H1 (cell line): ENCODE results near the gene TRAPPC12. TPM values are rescaled to one million over a fixed set of nuclear protein-coding genes. Genes with fewer than 3 reads are reported as not detected.

Experiments used
- CTCF ChIA-PET: fragments of 300-600 bp; sonication (Branson Sonifier 250); formaldehyde crosslinking; loops from one replicate; lab custom pipeline; 2021; ENCODE audit not compliant: partially characterized antibody; lab: Charles Lee
- POLR2A ChIA-PET: fragments of 300-600 bp; sonication (Branson Sonifier 250); formaldehyde crosslinking; loops from one replicate; lab custom pipeline; 2021; ENCODE audit warnings: inconsistent platforms; ENCODE audit not compliant: partially characterized antibody; lab: Charles Lee
- DNase-seq, 2 experiments: peaks; one replicate each; pipeline versions ENCODE4 v3.0.0 to v3.0.0-alpha.2; 2010 to 2022; ENCODE audit warnings: low spot score in 2 of 2, low read depth in 1 of 2, mixed read lengths in 1 of 2
- FAIRE-seq: peaks from 2 replicates; lab custom pipeline; 2011; peaks lifted over from hg19 to GRCh38; lab: Jason Lieb, UNC
- H2AFZ ChIP-seq: 2 replicates; pipeline ENCODE4 v1.8.1; 2012; ENCODE audit warnings: low read length, inconsistent platforms
- H2AK5ac ChIP-seq: 2 replicates; pipeline ENCODE4 v1.6.1; 2013; ENCODE audit warnings: low read depth, low read length
- H2BK120ac ChIP-seq: replicated peaks from 2 replicates; pipeline ENCODE3; 2013; ENCODE audit warnings: low read depth, low read length, inconsistent platforms
- H2BK12ac ChIP-seq: 2 replicates; pipeline ENCODE4 v1.6.1; 2013; ENCODE audit warnings: low read depth, low read length
- H2BK15ac ChIP-seq: 2 replicates; pipeline ENCODE4 v1.6.1; 2013; ENCODE audit warnings: low read length
- H2BK20ac ChIP-seq: 2 replicates; pipeline ENCODE4 v1.6.1; 2013; ENCODE audit warnings: low read length
- H2BK5ac ChIP-seq: 2 replicates; pipeline ENCODE4 v1.6.1; 2013; ENCODE audit warnings: low read depth, low read length
- H3K14ac ChIP-seq: 2 replicates; pipeline ENCODE4 v1.6.1; 2013; ENCODE audit warnings: inconsistent platforms; ENCODE audit not compliant: insufficient read length
- H3K18ac ChIP-seq: 2 replicates; pipeline ENCODE4 v1.6.1; 2013; ENCODE audit warnings: low read length; ENCODE audit errors: extremely low read depth
- H3K23ac ChIP-seq: 2 replicates; pipeline ENCODE4 v1.6.1; 2013; ENCODE audit warnings: inconsistent platforms; ENCODE audit not compliant: insufficient read length
- H3K23me2 ChIP-seq: 2 replicates; pipeline ENCODE4 v1.6.1; 2013; ENCODE audit warnings: low read depth, low read length
- H3K27ac ChIP-seq: 2 replicates; pipeline ENCODE4 v1.6.1; 2011; ENCODE audit warnings: low read depth, low read length, inconsistent platforms
- H3K27me3 ChIP-seq, 4 experiments: replicated peaks in 1 of 4; 1 replicate in 1 of 4; 2 replicates in 3 of 4; pipeline versions ENCODE4 v1.6.1 to v1.8.1; 2011 to 2013; ENCODE audit warnings: low read length in 3 of 4, mild to moderate bottlenecking in 3 of 4, inconsistent platforms in 2 of 4, mixed read lengths in 2 of 4, moderate library complexity in 1 of 4; ENCODE audit not compliant: control insufficient read depth in 3 of 4, insufficient read depth in 3 of 4; ENCODE audit errors: extremely low read depth in 1 of 4
- H3K36me3 ChIP-seq, 4 experiments: 2 replicates each; pipeline versions ENCODE4 v1.6.1 to v1.8.1; 2011 to 2013; ENCODE audit warnings: mild to moderate bottlenecking in 4 of 4, low read length in 3 of 4, moderate library complexity in 2 of 4, control low read depth in 1 of 4, inconsistent platforms in 1 of 4; ENCODE audit not compliant: insufficient read depth in 4 of 4, control insufficient read depth in 2 of 4
- H3K4ac ChIP-seq: replicated peaks from 2 replicates; pipeline ENCODE3; 2013; ENCODE audit warnings: low read length, low read depth, mixed read lengths, inconsistent platforms; ENCODE audit not compliant: insufficient read length
- H3K4me1 ChIP-seq, 4 experiments: replicated peaks in 1 of 4; 1 replicate in 1 of 4; 2 replicates in 3 of 4; pipeline versions ENCODE4 v1.6.1 to v1.8.1; 2011 to 2013; ENCODE audit warnings: low read length in 3 of 4, inconsistent platforms in 2 of 4, mixed read lengths in 1 of 4; ENCODE audit not compliant: insufficient read depth in 4 of 4, control insufficient read depth in 3 of 4
- H3K4me2 ChIP-seq, 2 experiments: 2 replicates each; pipeline versions ENCODE4 v1.6.1 to v1.8.1; 2011 to 2013; ENCODE audit warnings: low read depth in 2 of 2, low read length in 2 of 2, control low read depth in 1 of 2, inconsistent platforms in 1 of 2, mild to moderate bottlenecking in 1 of 2; ENCODE audit not compliant: insufficient read depth in 1 of 2
- H3K4me3 ChIP-seq, 4 experiments: fragments of 200-600, 300-600 bp in 1 of 4; sonication (generic), shearing (Covaris generic), sonication (Bioruptor Twin) in 1 of 4; 2 replicates each; pipeline versions ENCODE4 v1.5.1 to v1.8.1; 2011 to 2016; ENCODE audit warnings: low read length in 4 of 4, low read depth in 3 of 4, control low read depth in 2 of 4, inconsistent platforms in 2 of 4, mild to moderate bottlenecking in 2 of 4, mixed read lengths in 1 of 4, moderate library complexity in 1 of 4; ENCODE audit not compliant: insufficient read depth in 2 of 4; ENCODE audit errors: extremely low read depth in 1 of 4
- H3K56ac ChIP-seq: replicated peaks from 2 replicates; pipeline ENCODE3; 2013; ENCODE audit warnings: low read depth, mild to moderate bottlenecking, mixed read lengths, low read length, inconsistent platforms; ENCODE audit not compliant: insufficient read length
- H3K79me1 ChIP-seq: 2 replicates; pipeline ENCODE4 v1.6.1; 2013; ENCODE audit warnings: low read depth, low read length, control low read depth
- H3K79me2 ChIP-seq, 2 experiments: 2 replicates each; pipeline versions ENCODE4 v1.6.1 to v1.8.1; 2012 to 2013; ENCODE audit warnings: low read length in 2 of 2, mild to moderate bottlenecking in 2 of 2, inconsistent platforms in 1 of 2; ENCODE audit not compliant: insufficient read depth in 2 of 2, control insufficient read depth in 1 of 2
- H3K9ac ChIP-seq, 4 experiments: replicated peaks in 1 of 4; 1 replicate in 1 of 4; 2 replicates in 3 of 4; pipeline versions ENCODE4 v1.6.1 to v1.8.1; 2011 to 2013; ENCODE audit warnings: low read depth in 3 of 4, low read length in 3 of 4, control low read depth in 2 of 4, mild to moderate bottlenecking in 2 of 4, moderate library complexity in 2 of 4, inconsistent platforms in 1 of 4; ENCODE audit errors: extremely low read depth in 1 of 4
- H3K9me3 ChIP-seq, 2 experiments: 2 replicates each; pipeline versions ENCODE4 v1.6.1 to v1.8.1; 2012 to 2013; ENCODE audit warnings: mild to moderate bottlenecking in 2 of 2, moderate library complexity in 2 of 2, control low read depth in 1 of 2, inconsistent platforms in 1 of 2, low read depth in 1 of 2, low read length in 1 of 2, mixed read lengths in 1 of 2; ENCODE audit not compliant: insufficient read depth in 2 of 2
- H4K20me1 ChIP-seq, 2 experiments: replicated peaks in 1 of 2; 2 replicates each; pipeline versions ENCODE3 to v1.8.1; 2011 to 2013; ENCODE audit warnings: inconsistent platforms in 2 of 2, low read length in 2 of 2, mild to moderate bottlenecking in 1 of 2; ENCODE audit not compliant: insufficient read depth in 2 of 2, control insufficient read depth in 1 of 2
- H4K5ac ChIP-seq: 2 replicates; pipeline ENCODE4 v1.6.1; 2013; ENCODE audit warnings: low read length, low read depth, mixed read lengths, inconsistent platforms; ENCODE audit not compliant: insufficient read length
- H4K8ac ChIP-seq: 2 replicates; pipeline ENCODE4 v1.8.0; 2013; ENCODE audit warnings: mild to moderate bottlenecking, moderate library complexity, low read length, inconsistent platforms; ENCODE audit not compliant: insufficient read depth; ENCODE audit errors: extremely low read depth
- H4K91ac ChIP-seq: replicated peaks from 2 replicates; pipeline ENCODE3; 2013; ENCODE audit warnings: low read length, mixed read lengths, inconsistent platforms; ENCODE audit not compliant: insufficient read length
- ASH2L ChIP-seq: fragments of 200-600, 300-600 bp; sonication (generic); IDR thresholded peaks from one replicate; pipeline ENCODE4 v1.7.1; 2017; ENCODE audit warnings: low read length
- GTF2F1 ChIP-seq: IDR thresholded peaks from 2 replicates; pipeline ENCODE4 v1.6.1; 2012; ENCODE audit warnings: low read depth, low read length, improper control_type of control experiment, borderline replicate concordance
- MAFK ChIP-seq: IDR thresholded peaks from 2 replicates; pipeline ENCODE4 v1.6.1; 2012; ENCODE audit warnings: low read depth, mild to moderate bottlenecking, improper control_type of control experiment, low read length
- RAD21 ChIP-seq, 2 experiments: IDR thresholded peaks in 1 of 2; conservative IDR thresholded peaks in 1 of 2; 2 replicates each; pipeline ENCODE4 v1.6.1; 2011; ENCODE audit warnings: low read depth in 2 of 2, low read length in 2 of 2, improper control_type of control experiment in 1 of 2, inconsistent platforms in 1 of 2, mild to moderate bottlenecking in 1 of 2, moderate library complexity in 1 of 2
- WGBS, 2 experiments: shearing (Covaris generic) in 1 of 2; methylation state at CpG; one replicate each; pipeline versions ENCODE4 v1.1.6 to v1.1.7; 2013 to 2015; ENCODE audit warnings: low lambda C conversion rate in 2 of 2, mixed read lengths in 2 of 2, inconsistent platforms in 1 of 2, low coverage in 1 of 2, missing lambda C conversion rate in 1 of 2; ENCODE audit not compliant: insufficient replicate concordance in 2 of 2, insufficient coverage in 1 of 2, insufficient read length in 1 of 2; ENCODE audit errors: extremely low coverage in 1 of 2, missing lambda C conversion rate in 1 of 2; 5-methylcytosine and 5-hydroxymethylcytosine counted together
- polyA plus RNA-seq, 7 experiments: library from polyadenylated mRNA; depleted of rRNA in 3 of 7; stranded (reverse) in 5 of 7; unstranded in 2 of 7; fragments of >200 nt in 5 of 7; fragments of 200-250 nt in 2 of 7; gene quantifications; 1 replicate in 5 of 7; 2 replicates in 1 of 7; 4 replicates in 1 of 7; pipeline versions ENCODE4 v1.2.1 to v1.2.3, GENCODE V29; 2011 to 2013; ENCODE audit warnings: missing spikeins in 2 of 7, mixed read lengths in 2 of 7
- total RNA-seq: library from RNA; stranded (reverse); fragmentation: NEBNext Ultra II Directional; extraction: Animal tissue kit (Norgen Biotek cat#: 25700); gene quantifications from 2 replicates; pipeline ENCODE4 v1.2.1, GENCODE V29; 2021

The TRAPPC12 gene
- total and polyA plus RNA-seq, 2 of the 8 experiments (the other 6 are each of a cell fraction or from before 2014, with no cell fraction given) = 35.0 to 67.3 TPM

DNA sequence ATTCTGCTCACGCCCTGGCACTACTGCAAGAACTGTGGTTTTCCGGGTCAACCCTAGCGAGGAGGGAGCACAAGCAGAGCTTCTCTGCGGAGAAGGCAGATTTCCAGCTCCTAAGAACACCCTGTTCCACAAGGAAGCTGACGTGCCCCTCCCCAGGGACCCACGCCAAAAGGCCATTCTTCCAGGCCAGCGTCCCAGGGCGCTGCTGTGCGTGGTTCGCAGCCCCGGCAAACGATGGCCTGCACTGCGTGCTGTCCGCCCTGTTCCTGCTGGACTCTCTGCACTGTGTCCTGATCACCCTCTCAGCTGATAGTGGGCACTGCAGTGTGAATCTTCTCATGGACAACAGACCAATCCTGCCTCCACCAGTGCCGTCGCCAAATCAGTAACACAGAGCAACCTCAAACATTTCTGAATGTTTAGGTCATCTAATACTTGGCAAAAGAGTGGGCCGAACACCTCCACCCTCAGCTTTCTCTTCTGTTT, 90.7 kb downstream of the TRAPPC12 start:
- WGBS, 2 experiments = 95% methylated on average over 17 of the region's 17 CpGs; no CpG with 5 or more reads in 1 of the 2 experiments
- Histone ChIP-seq H4K8ac (no peak overlapping the region), H4K20me1 (peaks cover 0 to 2% of the 10 kb centered on the region in 2 experiments), H3K4me1 (peaks cover 0 to 2% (median 0%) of the 10 kb centered on the region in 4 experiments; a peak in 1 of 7 replicates), H3K9me3 (no peaks in the 10 kb centered on the region), H3K27ac (no peak overlapping the region), H3K4me3 (no peak overlapping the region), H3K23me2 (no peaks in the 10 kb centered on the region), H2AFZ (no peak overlapping the region), H3K9ac (no peak overlapping the region), H4K5ac (no peak overlapping the region), H2BK5ac (no peak overlapping the region), H3K14ac (no peak overlapping the region), H2BK15ac (no peak overlapping the region), H3K27me3 (no peaks in the 10 kb centered on the region), H3K4ac (no peak overlapping the region), H2BK20ac (no peak overlapping the region), H3K18ac (no peak overlapping the region), H3K79me1 (no peaks in the 10 kb centered on the region), H3K23ac (no peak overlapping the region), H2BK12ac (no peak overlapping the region), H3K36me3 (peaks cover 0 to 14% (median 1%) of the 10 kb centered on the region in 4 experiments; a peak in 5 of 8 replicates), H2AK5ac (no peak overlapping the region), H3K4me2 (no peak overlapping the region), H2BK120ac (no peak overlapping the region), H4K91ac (no peak overlapping the region), H3K79me2 (no peaks in the 10 kb centered on the region), H3K56ac (no peak overlapping the region)
- DNase-seq (no peak), FAIRE-seq (no peak)
- POLR2A ChIA-PET = interaction anchor here (1.9 kb wide), 1 partner anchor 13 kb away, joined by 5 read pairs; no protein-coding TSS in a partner anchor
- CTCF ChIA-PET = interaction anchor here (1.0 to 15.8 kb wide), 3 partner anchors 8 to 66 kb away, joined by 3 to 152 read pairs (median 5); no protein-coding TSS in a partner anchor
- TF ChIP-seq RAD21 (IDR thresholded peaks at IDR 0.05 in 1 of 2, conservative IDR thresholded peaks at IDR 0.05 in 1 of 2; ENCODE audit: low read depth in 2 of 2, low read length in 2 of 2) (no peak), MAFK (no peak), ASH2L (no peak), GTF2F1 (no peak)
